HG03342 (cell line): Measurements from ENCODE around the gene CELF2.

Source experiments
- ATAC-seq: cut with Tn5 transposase; IDR thresholded peaks from one replicate; pipeline ENCODE4 v1.9.1; 2021; ENCODE audit warnings: mild to moderate bottlenecking, moderate library complexity; ENCODE audit not compliant: unreplicated experiment

Gene CELF2

DNA sequence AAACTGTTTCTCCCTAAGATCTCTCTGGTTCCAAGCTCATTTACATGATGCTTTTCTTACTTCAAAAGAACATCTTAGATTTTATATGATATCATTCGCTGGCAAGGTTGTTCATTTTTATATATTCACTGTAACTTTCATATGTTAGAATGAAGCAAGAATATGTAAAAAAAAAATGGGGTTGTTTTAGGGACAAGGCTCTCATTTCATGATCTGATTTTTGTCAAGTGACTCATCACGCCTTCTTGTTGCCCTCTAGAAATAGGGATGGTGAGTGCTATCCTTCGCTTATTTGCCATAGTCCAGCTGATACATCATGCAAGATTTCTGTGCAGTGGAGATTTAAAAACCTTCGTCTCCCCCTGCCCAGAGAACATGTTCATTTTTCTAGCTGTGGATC, 14.0 kb upstream of the CELF2 start:
- ATAC-seq = no peak

GRCh38 chr10:11004144-11005077, 13.3 kb upstream of the CELF2 start:
- no peak for ATAC-seq

- ATAC-seq = no peak
Measured at GRCh38 chr10:11005725-11006427, 11.8 kb upstream of the CELF2 start.

- no peak for ATAC-seq
Measured at GRCh38 chr10:11006428-11006825, 11.2 kb upstream of the CELF2 start.

DNA sequence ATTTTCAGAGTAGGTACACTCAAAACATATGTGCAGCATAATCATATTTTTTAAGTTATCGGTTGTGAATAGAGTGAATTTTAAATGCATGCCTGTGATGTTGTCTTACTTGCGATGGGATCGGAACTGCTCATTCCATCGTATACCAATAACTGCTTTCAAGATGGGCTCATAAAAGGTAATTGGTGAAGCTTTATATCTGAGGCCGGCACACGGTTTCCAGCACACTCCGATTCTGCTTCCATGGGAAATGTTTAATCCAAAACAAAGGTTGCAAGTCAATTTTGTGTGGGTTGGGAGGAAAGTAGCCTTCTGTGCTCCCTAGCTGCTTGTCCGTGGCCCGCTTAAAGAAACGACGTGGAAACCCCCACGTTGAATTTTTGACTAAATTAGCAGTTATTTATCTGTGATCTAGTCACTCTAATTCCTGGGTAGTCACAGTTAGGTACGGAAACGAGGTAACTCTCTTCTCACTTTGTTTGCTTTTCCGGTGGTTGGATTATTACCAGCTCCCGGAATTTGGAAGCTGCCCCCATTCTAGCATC, 10.1 kb upstream of the CELF2 start:
- ATAC-seq = no peak

DNA sequence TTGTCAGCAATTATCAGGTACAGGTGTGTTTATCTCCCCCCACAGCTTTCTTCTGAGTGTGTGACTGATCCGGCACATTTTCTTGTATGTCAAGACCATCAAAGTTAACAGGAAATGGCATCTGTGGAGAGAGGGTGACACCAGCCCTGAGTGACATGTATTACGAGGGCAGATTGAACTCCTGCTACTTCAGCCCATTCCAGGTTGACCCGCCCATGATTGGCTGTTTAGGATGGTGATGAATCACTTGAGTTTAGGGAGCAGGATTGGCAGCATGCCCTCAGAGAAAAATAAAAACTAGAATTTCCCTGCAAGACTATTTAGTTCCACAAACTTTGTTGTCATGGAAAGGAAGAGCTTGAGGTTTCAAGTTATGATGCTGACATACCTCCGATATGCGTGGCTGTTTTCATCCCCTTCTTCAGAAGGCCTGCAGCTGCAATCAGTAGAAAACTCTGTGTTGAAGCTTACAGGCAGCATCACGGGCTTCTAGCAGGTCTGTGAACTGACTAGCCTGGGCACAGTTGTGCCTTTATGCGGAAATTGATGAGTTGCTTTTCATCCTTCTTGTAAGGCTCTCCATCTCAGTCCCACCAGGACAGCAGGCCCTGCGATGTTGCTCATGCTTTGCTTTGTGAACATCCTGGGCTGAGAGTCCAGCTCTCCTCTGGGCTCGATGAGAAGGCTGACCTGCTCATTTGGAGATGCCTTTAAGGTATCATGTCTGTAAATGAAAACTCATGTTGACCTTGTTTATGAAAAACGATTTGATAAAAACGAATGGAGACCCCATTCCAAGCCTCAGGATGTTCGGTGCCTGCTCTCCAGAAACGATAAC, 8.0 kb upstream of the CELF2 start:
- ATAC-seq = no peak

- ATAC-seq = no peak
Measured at GRCh38 chr10:11010582-11010981, 7.1 kb upstream of the CELF2 start.

GRCh38 chr10:11011436-11011835, 6.2 kb upstream of the CELF2 start:
- no peak for ATAC-seq

GRCh38 chr10:11011984-11012383, 5.7 kb upstream of the CELF2 start:
- no peak for ATAC-seq

GRCh38 chr10:11012421-11013295, 5.0 kb upstream of the CELF2 start:
- ATAC-seq = no peak

- no peak for ATAC-seq
Measured at GRCh38 chr10:11013836-11014235, 3.8 kb upstream of the CELF2 start.

- ATAC-seq = no peak
Measured at GRCh38 chr10:11014671-11015445, 2.8 kb upstream of the CELF2 start.

DNA sequence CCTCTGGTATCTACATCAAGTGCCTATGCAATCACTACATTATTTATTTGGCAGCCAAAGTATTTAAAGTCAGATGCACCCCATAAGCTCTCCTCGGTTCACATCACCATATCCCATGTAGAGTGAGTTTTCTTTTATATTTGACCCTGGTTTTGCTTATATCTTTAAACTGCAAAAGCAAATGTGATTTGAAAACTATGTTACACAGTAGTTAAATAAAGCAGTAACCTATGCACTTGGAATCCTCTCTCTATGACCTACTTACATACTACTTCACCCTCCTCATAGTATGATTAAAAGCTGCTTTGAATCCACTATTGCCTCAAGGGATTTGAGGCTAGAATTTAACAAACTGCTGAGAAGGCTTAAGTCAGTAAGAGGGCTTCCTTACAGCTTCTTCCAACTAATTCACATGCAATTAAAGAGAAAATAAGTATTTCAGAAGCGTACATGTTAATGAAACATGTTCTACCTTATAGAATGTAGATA, 2.2 kb upstream of the CELF2 start:
- ATAC-seq = no peak

GRCh38 chr10:11017000-11017569, 587 bp upstream of the CELF2 start:
- no peak for ATAC-seq

GRCh38 chr10:11018432-11018841, 765 bp downstream of the CELF2 start:
- ATAC-seq = no peak

DNA sequence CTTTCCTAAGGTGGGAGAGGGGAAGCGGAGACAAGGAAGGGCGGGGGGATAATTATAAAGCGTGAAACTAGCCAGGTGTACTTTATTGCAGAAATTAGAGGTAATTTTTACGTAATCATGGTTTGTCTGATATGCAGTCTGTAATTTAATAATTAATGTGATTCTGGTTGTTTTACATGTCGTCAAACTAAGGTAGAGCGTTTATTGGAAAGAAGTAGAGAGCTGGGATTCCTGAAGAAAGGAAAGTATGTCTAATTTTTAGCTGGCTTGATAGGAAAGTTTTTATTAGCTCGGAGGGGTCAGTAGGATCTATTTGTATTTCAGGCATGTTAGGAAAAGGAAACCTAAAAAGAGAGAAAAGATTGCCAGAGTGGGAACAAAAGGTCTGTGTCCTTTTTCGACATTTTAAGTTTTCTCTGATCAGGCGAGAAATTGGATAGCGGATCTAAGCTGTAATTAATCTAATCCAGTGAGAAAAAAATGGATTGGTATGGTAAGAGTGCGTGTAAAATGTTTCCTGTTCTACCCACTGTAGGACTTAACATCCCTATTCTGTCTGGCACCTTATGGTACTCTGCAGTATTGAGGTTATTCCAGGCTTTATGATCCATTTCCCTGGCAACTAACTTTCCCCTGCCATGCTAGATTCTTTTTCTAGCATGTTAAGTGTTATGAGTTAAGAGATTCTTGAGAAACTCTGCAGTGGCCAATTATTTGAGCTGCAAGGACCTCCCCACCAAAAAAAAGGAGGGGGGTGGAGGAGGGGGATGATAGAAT, 1.4 kb downstream of the CELF2 start:
- ATAC-seq = no peak

- ATAC-seq = no peak
Measured at GRCh38 chr10:11019724-11020547, 2.3 kb downstream of the CELF2 start.
